Activated T-helper 2 cell treated with anti-CD3 and anti-CD28 coated beads, Interferon-gamma antibody, Interleukin-2, Interleukin-4, amounts not matched to agents 10 μg/mL and 5 μg/mL and 100 μg/mL, durations not matched to agents 14 hours and 24 hours and 36 hours (primary cell): ENCODE measurements around the gene PXDN. TPM values are rescaled to one million over a fixed set of nuclear protein-coding genes. Genes with fewer than 3 reads are reported as not detected.
A peak's percentile ranks its signal among the peaks of the same experiment; 100 is the strongest.
"Not testable (repeated sequence)": the region's sequence is repeated elsewhere in the genome, so short reads cannot be mapped to it uniquely, and the experiment has no call there.

Experiments
- DNase-seq: peaks from one replicate; pipeline ENCODE4 v3.0.0; 2021; ENCODE audit warnings: low spot score
- H3K27ac Mint-ChIP-seq: one replicate; pipeline ENCODE4 v1.8.0; 2021; ENCODE audit warnings: mixed read lengths
- H3K27me3 Mint-ChIP-seq: one replicate; pipeline ENCODE4 v1.8.0; 2021; ENCODE audit warnings: low read depth, mixed read lengths
- H3K36me3 Mint-ChIP-seq: one replicate; pipeline ENCODE4 v1.8.0; 2021; ENCODE audit warnings: low read depth, mixed read lengths
- H3K4me1 Mint-ChIP-seq: one replicate; pipeline ENCODE4 v1.8.0; 2021; ENCODE audit warnings: low read depth, mixed read lengths
- H3K4me3 Mint-ChIP-seq: one replicate; pipeline ENCODE4 v1.8.0; 2021; ENCODE audit warnings: low read depth, mild to moderate bottlenecking, moderate library complexity, mixed read lengths
- H3K9me3 Mint-ChIP-seq: one replicate; pipeline ENCODE4 v1.8.0; 2021; ENCODE audit warnings: mixed read lengths
- intact Hi-C: fragments of 100-400 bp; cut with micrococcal nuclease; formaldehyde crosslinking; loops from one replicate; pipeline ENCODE4 v1.15.1; 2023
- total RNA-seq: library from RNA; stranded (reverse); gene quantifications from 2 replicates; pipeline ENCODE4 v1.2.3, GENCODE V29; 2022

PXDN gene
- total RNA-seq, 1 donor from 2014 or later, result 2.0 TPM

- Mint-ChIP-seq H3K27ac (no peak overlapping the region), H3K27me3 (no peaks in the 10 kb centered on the region), H3K36me3 (no peaks in the 10 kb centered on the region), H3K4me1 (no peaks in the 10 kb centered on the region), H3K4me3 (no peak overlapping the region), H3K9me3 (no peaks in the 10 kb centered on the region)
- peak; percentile 2 for DNase-seq
- intact Hi-C loops, result no loop called here
Observed at GRCh38 chr2:1727101-1727771, 17.1 kb downstream of the PXDN start.

DNA sequence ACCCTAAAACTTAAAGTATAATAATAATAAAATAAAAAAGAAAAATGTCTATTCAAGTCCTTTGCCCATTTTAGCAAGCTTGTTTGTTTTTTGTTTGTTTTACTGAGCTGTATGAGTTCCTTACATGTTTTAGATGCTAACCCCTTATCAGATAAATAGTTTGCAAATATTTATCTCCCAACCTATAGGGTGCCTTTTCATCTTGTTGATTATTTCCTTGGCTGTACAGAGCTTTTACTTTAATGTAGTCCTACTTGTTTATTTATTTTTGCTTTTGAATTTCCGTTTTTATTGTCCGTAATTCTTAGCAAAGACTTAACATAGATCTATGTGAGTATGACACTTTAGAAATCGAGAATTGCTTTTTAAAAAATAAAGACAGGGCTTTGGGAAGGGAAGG lies 17.8 kb downstream of the PXDN start:
- Mint-ChIP-seq H3K4me3 (no peak overlapping the region), H3K27ac (no peak overlapping the region), H3K36me3 (no peaks in the 10 kb centered on the region), H3K9me3 (no peaks in the 10 kb centered on the region), H3K4me1 (no peaks in the 10 kb centered on the region), H3K27me3 (no peaks in the 10 kb centered on the region)
- intact Hi-C loops, result no loop called here
- no peak for DNase-seq

- intact Hi-C loops, H3K36me3 Mint-ChIP-seq, H3K27ac Mint-ChIP-seq, H3K9me3 Mint-ChIP-seq, H3K4me3 Mint-ChIP-seq, DNase-seq, H3K4me1 Mint-ChIP-seq, H3K27me3 Mint-ChIP-seq: not testable (repeated sequence)
Observed at GRCh38 chr2:1724351-1724750, 20.0 kb downstream of the PXDN start.

DNA sequence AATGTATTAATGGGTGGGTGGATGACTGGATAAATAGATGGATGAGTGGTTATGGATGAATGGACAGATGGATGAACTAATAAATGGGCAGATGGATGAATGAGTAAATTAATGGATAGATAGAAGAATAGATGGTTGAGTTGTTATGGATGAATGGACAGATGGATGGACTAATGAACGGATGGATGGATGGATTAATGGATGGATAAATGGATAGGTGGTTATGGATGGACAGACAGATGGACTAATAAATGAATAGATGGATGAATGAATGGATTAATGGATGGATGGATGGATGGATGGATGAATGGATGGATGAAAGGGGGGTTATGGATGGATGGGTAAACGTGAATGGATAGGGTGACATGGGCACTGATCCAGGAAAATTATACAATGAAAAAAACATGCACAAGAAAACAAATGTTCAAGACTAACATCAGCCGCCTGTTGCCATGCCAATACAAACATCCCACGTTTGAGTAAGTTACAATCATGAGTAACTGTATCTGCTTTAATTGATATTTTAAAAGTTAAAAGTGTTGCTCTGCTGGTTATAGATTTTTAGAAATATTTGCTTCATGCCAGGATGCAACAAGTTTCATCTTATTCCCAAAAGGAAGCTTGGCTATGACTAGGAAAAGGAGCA lies 20.8 kb downstream of the PXDN start:
- DNase-seq, result no peak
- Mint-ChIP-seq H3K4me1 (no peaks in the 10 kb centered on the region), H3K27ac (no peak overlapping the region), H3K36me3 (no peaks in the 10 kb centered on the region), H3K9me3 (no peaks in the 10 kb centered on the region), H3K27me3 (no peaks in the 10 kb centered on the region), H3K4me3 (no peak overlapping the region)
- intact Hi-C loops, result no loop called here

DNA sequence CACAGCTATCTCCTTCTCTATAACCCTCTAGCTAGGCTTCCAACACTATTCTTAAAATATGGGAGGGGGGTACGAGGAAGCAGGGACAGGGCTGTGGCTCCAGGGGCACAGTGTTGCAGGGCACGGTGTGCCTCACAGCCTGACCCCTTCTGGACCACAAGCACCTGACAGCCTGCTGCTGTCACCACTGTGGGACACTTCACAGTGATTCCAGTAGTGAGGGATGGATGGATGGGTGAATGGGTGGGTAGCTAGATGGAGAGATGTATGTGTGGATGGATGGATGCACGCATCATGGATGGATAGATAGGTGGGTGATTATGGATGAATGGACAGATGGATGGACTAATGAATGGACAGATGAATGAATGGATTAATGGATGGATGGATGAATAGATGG lies 21.6 kb downstream of the PXDN start:
- H3K36me3 Mint-ChIP-seq, result no peaks in the 10 kb centered on the region
- no peaks in the 10 kb centered on the region for H3K27me3 Mint-ChIP-seq
- peaks cover 3% of the 10 kb centered on the region for H3K9me3 Mint-ChIP-seq
- peak; percentile 3 for DNase-seq
- intact Hi-C loops, result no loop called here
- H3K4me1 Mint-ChIP-seq, result no peaks in the 10 kb centered on the region
- no peak overlapping the region for H3K4me3 Mint-ChIP-seq
- no peak overlapping the region for H3K27ac Mint-ChIP-seq

DNA sequence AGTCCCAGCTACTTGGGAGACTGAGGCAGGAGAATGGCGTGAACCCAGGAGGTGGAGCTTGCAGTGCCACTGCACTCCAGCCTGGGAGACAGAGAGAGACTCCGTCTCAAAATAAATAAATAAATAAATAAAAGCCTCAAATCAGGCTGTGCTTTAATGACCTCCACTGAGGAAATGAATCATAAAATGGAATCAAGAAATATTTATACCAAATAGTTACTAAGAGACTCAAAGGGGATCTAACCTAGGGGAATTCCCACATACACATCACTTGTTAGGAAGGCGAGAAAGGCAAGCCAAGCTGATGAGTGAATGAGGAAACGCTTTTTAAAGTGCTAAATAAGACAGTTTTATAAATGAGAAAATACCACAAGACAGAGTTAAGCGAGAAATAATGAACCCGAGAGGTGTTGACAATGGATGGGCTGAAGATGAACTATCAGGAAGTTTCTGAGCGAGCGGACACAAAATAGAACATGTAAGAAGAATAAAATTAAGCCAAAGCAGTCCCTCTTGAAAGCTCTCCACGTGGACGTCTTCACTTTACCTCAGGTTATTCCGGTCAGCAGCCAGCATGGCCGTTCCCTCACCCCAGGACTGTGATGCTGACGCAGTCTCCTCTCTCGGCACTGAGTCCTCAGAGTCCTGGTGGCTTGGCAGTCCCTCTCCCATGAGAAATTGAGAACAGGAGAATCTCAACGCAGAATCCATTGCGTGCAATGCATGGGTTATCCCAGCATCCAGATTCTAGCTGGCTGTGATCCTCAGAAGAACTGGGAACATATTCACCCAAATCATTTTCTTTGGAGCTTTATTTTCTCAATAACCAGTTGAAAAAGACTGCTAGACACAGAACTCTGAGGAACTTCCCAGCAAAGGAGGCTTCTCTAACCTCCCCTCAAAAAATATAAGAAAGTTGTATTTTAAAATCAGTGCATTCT lies 22.3 kb downstream of the PXDN start:
- Mint-ChIP-seq H3K36me3 (no peaks in the 10 kb centered on the region), H3K27ac (no peak overlapping the region), H3K9me3 (peaks cover 3% of the 10 kb centered on the region)

GRCh38 chr2:1718339-1719220 lies 25.7 kb downstream of the PXDN start:
- intact Hi-C loops, result no loop called here
- H3K9me3 Mint-ChIP-seq, result peaks cover 3% of the 10 kb centered on the region
- no peaks in the 10 kb centered on the region for H3K36me3 Mint-ChIP-seq
- H3K27me3 Mint-ChIP-seq, result no peaks in the 10 kb centered on the region
- no peak overlapping the region for H3K4me3 Mint-ChIP-seq
- H3K4me1 Mint-ChIP-seq, result no peaks in the 10 kb centered on the region
- H3K27ac Mint-ChIP-seq, result no peak overlapping the region
- DNase-seq, result no peak

More for the DNA sequence above, 22.3 kb downstream of the PXDN start:
- intact Hi-C loops, result no loop called here
- Mint-ChIP-seq H3K4me1 (no peaks in the 10 kb centered on the region), H3K4me3 (no peak overlapping the region), H3K27me3 (no peaks in the 10 kb centered on the region)
- peak; percentile 2 for DNase-seq

DNA sequence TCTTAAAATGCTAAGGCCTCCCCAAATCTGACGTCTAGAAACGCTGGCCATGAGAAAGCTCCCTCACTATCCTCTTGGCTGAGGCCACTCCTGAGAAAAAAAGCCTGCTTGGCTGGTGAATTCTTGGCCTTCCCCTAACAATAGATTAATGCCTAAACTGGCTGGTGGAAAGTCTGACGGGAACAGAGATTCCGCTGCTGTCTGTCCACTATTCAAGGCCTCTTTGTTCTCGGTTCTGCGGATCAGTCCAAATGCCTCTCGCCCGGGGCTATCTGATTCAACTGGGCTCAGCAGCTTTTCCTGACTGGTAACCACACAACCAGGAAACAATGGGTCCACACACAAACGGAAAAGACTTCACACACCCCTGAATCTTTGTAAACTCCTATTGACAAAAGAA lies 27.2 kb downstream of the PXDN start:
- DNase-seq, result no peak
- no peaks in the 10 kb centered on the region for H3K4me1 Mint-ChIP-seq
- peaks cover 3% of the 10 kb centered on the region for H3K9me3 Mint-ChIP-seq
- H3K27me3 Mint-ChIP-seq, result no peaks in the 10 kb centered on the region
- H3K4me3 Mint-ChIP-seq, result no peak overlapping the region
- no peaks in the 10 kb centered on the region for H3K36me3 Mint-ChIP-seq
- H3K27ac Mint-ChIP-seq, result no peak overlapping the region
- intact Hi-C loops, result no loop called here

DNA sequence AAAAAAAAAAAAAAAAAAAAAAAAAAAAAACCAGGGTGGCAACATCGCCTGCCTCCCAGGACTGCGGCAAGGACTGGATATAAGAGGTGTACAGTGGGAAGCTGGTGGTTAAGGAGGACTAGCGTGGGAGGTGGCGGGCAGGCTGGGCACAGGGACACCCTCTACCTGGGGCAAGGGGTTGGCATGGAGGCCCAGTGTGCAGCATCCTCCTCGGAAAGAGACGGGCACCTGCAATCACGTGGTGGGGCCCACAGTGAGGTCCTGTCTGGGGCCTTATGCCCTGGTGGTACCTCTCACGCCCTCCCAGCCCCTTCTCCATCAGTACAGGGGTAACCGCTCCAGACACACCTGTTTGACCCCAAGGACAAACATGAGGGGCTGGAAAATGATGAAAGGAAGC lies 27.9 kb downstream of the PXDN start:
- DNase-seq, result no peak
- H3K27ac Mint-ChIP-seq, result no peak overlapping the region
- H3K4me3 Mint-ChIP-seq, result no peak overlapping the region
- H3K9me3 Mint-ChIP-seq, result peaks cover 3% of the 10 kb centered on the region
- H3K27me3 Mint-ChIP-seq, result no peaks in the 10 kb centered on the region
- intact Hi-C loops, result no loop called here
- H3K4me1 Mint-ChIP-seq, result no peaks in the 10 kb centered on the region
- no peaks in the 10 kb centered on the region for H3K36me3 Mint-ChIP-seq

GRCh38 chr2:1716014-1716305 lies 28.4 kb downstream of the PXDN start:
- H3K27me3 Mint-ChIP-seq, H3K4me3 Mint-ChIP-seq, intact Hi-C loops, H3K4me1 Mint-ChIP-seq, H3K36me3 Mint-ChIP-seq, DNase-seq, H3K9me3 Mint-ChIP-seq, H3K27ac Mint-ChIP-seq: not testable (repeated sequence)

- H3K27ac Mint-ChIP-seq, result no peak overlapping the region
- H3K36me3 Mint-ChIP-seq, result no peaks in the 10 kb centered on the region
- no peaks in the 10 kb centered on the region for H3K4me1 Mint-ChIP-seq
- intact Hi-C loops, result no loop called here
- DNase-seq, result no peak
- no peaks in the 10 kb centered on the region for H3K27me3 Mint-ChIP-seq
- H3K9me3 Mint-ChIP-seq, result peaks cover 3% of the 10 kb centered on the region
- H3K4me3 Mint-ChIP-seq, result no peak overlapping the region
Observed at GRCh38 chr2:1715184-1716013, 28.9 kb downstream of the PXDN start.
